Stomach (tissue), 9 donors: ENCODE data around the gene PLEKHG4B. TPM values are rescaled to one million over a fixed set of nuclear protein-coding genes. Genes with fewer than 3 reads are reported as not detected.
"Not testable (repeated sequence)": the region's sequence is repeated elsewhere in the genome, so short reads cannot be mapped to it uniquely, and the experiment has no call there.

ENCODE experiments used
- DNase-seq, 2 donors: peaks; one replicate each; pipeline versions ENCODE4 v3.0.0 to v3.0.0-alpha.2; 2013 to 2019
- H3K27ac ChIP-seq, 5 donors: fragments of 200-600 bp in 4 of 5; sonication (generic) in 4 of 5; one replicate each; pipeline ENCODE4 v1.5.1; 2013 to 2019; ENCODE audit warnings: mild to moderate bottlenecking in 1 of 5, moderate library complexity in 1 of 5
- H3K27me3 ChIP-seq, 3 donors: fragments of 200-600 bp; sonication (generic); one replicate each; pipeline ENCODE4 v1.5.1; 2017 to 2019; ENCODE audit warnings: mixed run types in 1 of 3
- H3K36me3 ChIP-seq, 4 donors: fragments of 200-600 bp; sonication (generic); 1 replicate in 3 of 4; 2 replicates in 1 of 4; pipeline ENCODE4 v1.5.1; 2016 to 2019
- H3K4me1 ChIP-seq, 4 donors: fragments of 200-600 bp; sonication (generic); one replicate each; pipeline ENCODE4 v1.5.1; 2016 to 2019
- H3K4me3 ChIP-seq, 4 donors: fragments of 200-600 bp; sonication (generic) in 3 of 4; one replicate each; pipeline ENCODE4 v1.5.1; 2016 to 2019; ENCODE audit warnings: mild to moderate bottlenecking in 1 of 4
- H3K9me3 ChIP-seq, 4 donors: fragments of 200-600 bp; sonication (generic); one replicate each; pipeline ENCODE4 v1.5.1; 2016 to 2019
- EP300 ChIP-seq: sonication (generic); formaldehyde crosslinking; IDR thresholded peaks from one replicate; pipeline ENCODE4 v1.6.1; 2017; ENCODE audit warnings: antibody characterized with exemption
- POLR2A ChIP-seq, 4 donors: fragments of 450-650 bp; IDR thresholded peaks; one replicate each; pipeline ENCODE4 v1.6.1; 2016; ENCODE audit warnings: antibody characterized with exemption in 4 of 4, control low read depth in 2 of 4, mild to moderate bottlenecking in 1 of 4, moderate library complexity in 1 of 4
- POLR2AphosphoS5 ChIP-seq, 3 donors: sonication (generic); formaldehyde crosslinking; IDR thresholded peaks; one replicate each; pipeline ENCODE4 v1.6.1; 2016; ENCODE audit warnings: antibody characterized with exemption in 3 of 3
- WGBS, 5 donors: extraction: QIAGEN DNeasy Blood & Tissue Kit in 3 of 5; methylation state at CpG; one replicate each; pipeline versions ENCODE4 v1.1.5 to v1.1.7; 2013 to 2018; 5-methylcytosine and 5-hydroxymethylcytosine counted together
- intact Hi-C: fragments of 100-400 bp; cut with DNase I; formaldehyde crosslinking; loops from one replicate; pipeline ENCODE4 v1.15.1; 2023; ENCODE audit warnings: low total_unique reads
- polyA plus RNA-seq, 3 donors: library from polyadenylated mRNA; stranded (reverse); fragments of 200-250 nt; gene quantifications; one replicate each; pipeline ENCODE4 v1.2.3, GENCODE V29; 2013
- total RNA-seq, 5 donors: library from RNA; depleted of rRNA; stranded (reverse); fragments of >200 nt; gene quantifications; one replicate each; pipeline versions ENCODE4 v1.1.0 to v1.2.3, GENCODE V29; 2014 to 2016
- TF ChIP-seq, protein P1 (sequence below), 7 experiments: fragments of 450-650 bp in 4 of 7; fragments of 200-600 bp in 3 of 7; sonication (generic) in 3 of 7; IDR thresholded peaks; one replicate each; pipeline ENCODE4 v1.5.1; 2016 to 2019; ENCODE audit warnings: antibody characterized with exemption in 7 of 7, control low read depth in 2 of 7, mild to moderate bottlenecking in 1 of 7
- donor health status: healthy with polysubstance abuse.
- donor health status: Bipolar disorder and iron deficiency.
- donor health status: healthy.

The PLEKHG4B gene
- total and polyA plus RNA-seq, 8 donors, result 0.15 to 4.3 (median 1.8) TPM; not detected in 1

DNA sequence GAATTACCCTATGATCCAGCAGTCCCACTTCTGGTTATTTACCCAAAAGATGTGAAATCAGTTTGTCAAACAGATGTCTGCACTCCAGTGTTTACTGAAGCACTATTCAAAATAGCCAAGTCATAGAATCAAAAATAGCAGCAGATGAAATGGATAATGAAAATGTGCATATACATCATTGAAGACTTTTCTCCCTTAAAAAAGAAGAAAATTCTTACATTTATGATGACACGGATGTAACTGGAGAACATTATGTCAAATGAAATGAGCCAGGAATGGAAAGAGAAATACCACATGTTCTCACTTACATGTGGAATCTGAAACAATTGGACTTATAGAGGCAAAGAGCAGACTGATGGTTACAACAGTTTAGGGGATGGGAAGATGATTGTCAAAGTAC, 21.5 kb upstream of the PLEKHG4B start:
- Histone ChIP-seq H3K9me3 (peaks cover 0 to 12% (median 4%) of the 10 kb centered on the region in 4 donors), H3K4me3 (no peak overlapping the region), H3K27me3 (peaks cover 0 to 39% (median 4%) of the 10 kb centered on the region in 3 donors), H3K4me1 (no peaks in the 10 kb centered on the region), H3K36me3 (no peaks in the 10 kb centered on the region), H3K27ac (no peak overlapping the region)
- no peak for TF ChIP-seq POLR2A (IDR thresholded peaks at IDR 0.05)
- TF ChIP-seq, protein P1, sequence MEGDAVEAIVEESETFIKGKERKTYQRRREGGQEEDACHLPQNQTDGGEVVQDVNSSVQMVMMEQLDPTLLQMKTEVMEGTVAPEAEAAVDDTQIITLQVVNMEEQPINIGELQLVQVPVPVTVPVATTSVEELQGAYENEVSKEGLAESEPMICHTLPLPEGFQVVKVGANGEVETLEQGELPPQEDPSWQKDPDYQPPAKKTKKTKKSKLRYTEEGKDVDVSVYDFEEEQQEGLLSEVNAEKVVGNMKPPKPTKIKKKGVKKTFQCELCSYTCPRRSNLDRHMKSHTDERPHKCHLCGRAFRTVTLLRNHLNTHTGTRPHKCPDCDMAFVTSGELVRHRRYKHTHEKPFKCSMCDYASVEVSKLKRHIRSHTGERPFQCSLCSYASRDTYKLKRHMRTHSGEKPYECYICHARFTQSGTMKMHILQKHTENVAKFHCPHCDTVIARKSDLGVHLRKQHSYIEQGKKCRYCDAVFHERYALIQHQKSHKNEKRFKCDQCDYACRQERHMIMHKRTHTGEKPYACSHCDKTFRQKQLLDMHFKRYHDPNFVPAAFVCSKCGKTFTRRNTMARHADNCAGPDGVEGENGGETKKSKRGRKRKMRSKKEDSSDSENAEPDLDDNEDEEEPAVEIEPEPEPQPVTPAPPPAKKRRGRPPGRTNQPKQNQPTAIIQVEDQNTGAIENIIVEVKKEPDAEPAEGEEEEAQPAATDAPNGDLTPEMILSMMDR (IDR thresholded peaks at IDR 0.05), result no peak
- TF ChIP-seq POLR2AphosphoS5 (IDR thresholded peaks at IDR 0.05), result no peak
- no peak for TF ChIP-seq EP300
- no peak for DNase-seq
- 81 to 90% (median 83%) methylated on average over 1 of the region's 1 CpG for WGBS, 5 donors
- intact Hi-C loops, result no loop called here

GRCh38 chr5:72316-73180, 19.4 kb upstream of the PLEKHG4B start:
- DNase-seq, H3K9me3 ChIP-seq, H3K27ac ChIP-seq, H3K4me3 ChIP-seq, intact Hi-C loops, H3K4me1 ChIP-seq, H3K36me3 ChIP-seq: not testable (repeated sequence)
- H3K27me3 ChIP-seq, result peaks cover 0 to 45% (median 4%) of the 10 kb centered on the region in 3 donors
- WGBS, 5 donors, result 85 to 92% (median 91%) methylated on average over 23 to 31 of the region's 31 CpGs

DNA sequence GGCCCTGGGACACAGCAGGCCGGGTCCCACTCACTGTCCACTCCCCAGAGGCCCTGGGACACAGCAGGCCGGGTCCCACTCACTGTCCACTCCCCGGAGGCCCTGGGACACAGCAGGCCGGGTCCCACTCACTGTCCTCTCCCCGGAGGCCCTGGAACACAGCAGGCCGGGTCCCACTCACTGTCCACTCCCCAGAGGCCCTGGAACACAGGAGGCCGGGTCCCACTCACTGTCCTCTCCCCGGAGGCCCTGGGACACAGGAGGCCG, 18.9 kb upstream of the PLEKHG4B start:
- intact Hi-C loops, H3K27ac ChIP-seq, H3K36me3 ChIP-seq, H3K4me1 ChIP-seq, H3K9me3 ChIP-seq, DNase-seq, H3K4me3 ChIP-seq: not testable (repeated sequence)
- peaks cover 0 to 44% (median 4%) of the 10 kb centered on the region in 3 donors for H3K27me3 ChIP-seq
- WGBS, 5 donors, result 80 to 96% (median 85%) methylated on average over 4 to 7 of the region's 9 CpGs

- intact Hi-C loops, result no loop called here
- Histone ChIP-seq H3K9me3 (no peaks in the 10 kb centered on the region), H3K27ac (no peak overlapping the region), H3K4me1 (no peaks in the 10 kb centered on the region), H3K27me3 (peaks cover 0 to 35% (median 4%) of the 10 kb centered on the region in 3 donors), H3K4me3 (no peak overlapping the region), H3K36me3 (no peaks in the 10 kb centered on the region)
- TF ChIP-seq POLR2A (IDR thresholded peaks at IDR 0.05), result no peak
- TF ChIP-seq, protein P1 (IDR thresholded peaks at IDR 0.05), result no peak
- TF ChIP-seq POLR2AphosphoS5 (IDR thresholded peaks at IDR 0.05), result no peak
- no peak for TF ChIP-seq EP300
- no peak for DNase-seq
- 88 to 95% (median 92%) methylated on average over 9 to 16 of the region's 16 CpGs for WGBS, 5 donors
Observed at GRCh38 chr5:73768-74502, 18.0 kb upstream of the PLEKHG4B start.

GRCh38 chr5:74503-75109, 17.4 kb upstream of the PLEKHG4B start:
- Histone ChIP-seq H3K27me3 (peaks cover 0 to 35% (median 4%) of the 10 kb centered on the region in 3 donors), H3K4me1 (no peaks in the 10 kb centered on the region), H3K36me3 (no peaks in the 10 kb centered on the region), H3K27ac (no peak overlapping the region), H3K4me3 (no peak overlapping the region), H3K9me3 (no peaks in the 10 kb centered on the region)
- WGBS, 5 donors, result 76 to 85% (median 83%) methylated on average over 15 of the region's 15 CpGs
- DNase-seq, result no peak
- TF ChIP-seq EP300 (no peak), POLR2A (IDR thresholded peaks at IDR 0.05) (no peak), POLR2AphosphoS5 (IDR thresholded peaks at IDR 0.05) (no peak)
- TF ChIP-seq, protein P1 (IDR thresholded peaks at IDR 0.05), result no peak
- intact Hi-C loops, result no loop called here
